Lower lobe of right lung (tissue), 2 donors: ENCODE results near the gene ADGRB3. TPM values are rescaled to one million over a fixed set of nuclear protein-coding genes. Genes with fewer than 3 reads are reported as not detected.
A peak's percentile ranks its signal among the peaks of the same experiment; 100 is the strongest.
"Not testable (repeated sequence)": the region's sequence is repeated elsewhere in the genome, so short reads cannot be mapped to it uniquely, and the experiment has no call there.

Source experiments
- ATAC-seq, 2 donors: fragments of 200-7000 bp; cut with Tn5 transposase; one replicate each; pipeline ENCODE4 v1.9.1; 2020 to 2022; ENCODE audit warnings: mild to moderate bottlenecking in 2 of 2, moderate library complexity in 2 of 2
- DNase-seq: peaks from one replicate; pipeline ENCODE4 v3.0.0-alpha.2; 2020
- H3K27ac ChIP-seq: fragments of 200-600 bp; one replicate; pipeline ENCODE4 v1.8.0; 2022
- H3K27me3 ChIP-seq: fragments of 200-600 bp; one replicate; pipeline ENCODE4 v1.8.0; 2022; ENCODE audit warnings: low read depth
- H3K36me3 ChIP-seq: fragments of 200-600 bp; one replicate; pipeline ENCODE4 v1.8.0; 2022; ENCODE audit warnings: mild to moderate bottlenecking
- H3K4me1 ChIP-seq: fragments of 200-600 bp; one replicate; pipeline ENCODE4 v1.8.0; 2022
- H3K4me3 ChIP-seq: fragments of 200-600 bp; one replicate; pipeline ENCODE4 v1.8.0; 2022; ENCODE audit warnings: mild to moderate bottlenecking
- H3K9me3 ChIP-seq: fragments of 200-600 bp; one replicate; pipeline ENCODE4 v1.8.0; 2022
- CTCF ChIP-seq: fragments of 200-600 bp; IDR thresholded peaks from one replicate; pipeline ENCODE4 v1.8.0; 2022; ENCODE audit warnings: antibody characterized with exemption, mild to moderate bottlenecking
- intact Hi-C: fragments of 100-400 bp; cut with DNase I; formaldehyde crosslinking; loops from one replicate; pipeline ENCODE4 v1.11.0; 2022
- total RNA-seq: library from RNA; stranded (reverse); fragmentation: NEBNext Ultra II Directional; extraction: Animal tissue kit (Norgen Biotek cat#: 25700); gene quantifications from one replicate; pipeline ENCODE4 v1.2.1, GENCODE V29; 2021
- donor health status: DM: no; HTN: yes; CAD: no; lungs with severe emphysema.

The ADGRB3 gene
- total RNA-seq, 1 donor from 2014 or later, result 2.3 TPM

GRCh38 chr6:68737061-68737460, 102.0 kb downstream of the ADGRB3 start:
- intact Hi-C loops, result no loop called here
- H3K27ac ChIP-seq, result no peak overlapping the region
- TF ChIP-seq CTCF, result no peak
- no peaks in the 10 kb centered on the region for H3K27me3 ChIP-seq
- ATAC-seq (no peak), DNase-seq (no peak)
- no peaks in the 10 kb centered on the region for H3K4me1 ChIP-seq
- H3K4me3 ChIP-seq, result no peak overlapping the region
- no peaks in the 10 kb centered on the region for H3K9me3 ChIP-seq
- H3K36me3 ChIP-seq, result no peaks in the 10 kb centered on the region

GRCh38 chr6:68738039-68738438, 103.0 kb downstream of the ADGRB3 start:
- intact Hi-C loops, result no loop called here
- Histone ChIP-seq H3K9me3 (no peaks in the 10 kb centered on the region), H3K4me1 (no peaks in the 10 kb centered on the region), H3K4me3 (no peak overlapping the region), H3K27me3 (no peaks in the 10 kb centered on the region), H3K27ac (no peak overlapping the region), H3K36me3 (no peaks in the 10 kb centered on the region)
- ATAC-seq (no peak), DNase-seq (no peak)
- TF ChIP-seq CTCF, result no peak

GRCh38 chr6:68740828-68741500, 105.9 kb downstream of the ADGRB3 start:
- no peak for DNase-seq
- no peaks in the 10 kb centered on the region for H3K36me3 ChIP-seq
- H3K9me3 ChIP-seq, result no peaks in the 10 kb centered on the region
- H3K27ac ChIP-seq, result no peak overlapping the region
- H3K27me3 ChIP-seq, result no peaks in the 10 kb centered on the region
- no peak overlapping the region for H3K4me3 ChIP-seq
- intact Hi-C loops, result no loop called here
- ATAC-seq, result peak; percentile 44 to 61
- TF ChIP-seq CTCF, result no peak
- no peaks in the 10 kb centered on the region for H3K4me1 ChIP-seq

- no peak for DNase-seq
Observed at GRCh38 chr6:68741501-68742386, 106.7 kb downstream of the ADGRB3 start.

GRCh38 chr6:68743099-68743498, 108.0 kb downstream of the ADGRB3 start:
- no peak for TF ChIP-seq CTCF
- no peaks in the 10 kb centered on the region for H3K9me3 ChIP-seq

More at GRCh38 chr6:68741501-68742386, 106.7 kb downstream of the ADGRB3 start:
- no peaks in the 10 kb centered on the region for H3K36me3 ChIP-seq
- no peaks in the 10 kb centered on the region for H3K27me3 ChIP-seq
- no peak overlapping the region for H3K4me3 ChIP-seq
- H3K9me3 ChIP-seq, result no peaks in the 10 kb centered on the region
- intact Hi-C loops, result no loop called here
- H3K4me1 ChIP-seq, result no peaks in the 10 kb centered on the region
- no peak for TF ChIP-seq CTCF
- ATAC-seq, result no peak
- no peak overlapping the region for H3K27ac ChIP-seq

GRCh38 chr6:68744376-68744775, 109.3 kb downstream of the ADGRB3 start:
- H3K27me3 ChIP-seq, DNase-seq, H3K4me1 ChIP-seq, H3K9me3 ChIP-seq, H3K36me3 ChIP-seq, intact Hi-C loops, H3K4me3 ChIP-seq, H3K27ac ChIP-seq, ATAC-seq: not testable (repeated sequence)

More at GRCh38 chr6:68743099-68743498, 108.0 kb downstream of the ADGRB3 start:
- Histone ChIP-seq H3K36me3 (no peaks in the 10 kb centered on the region), H3K4me1 (no peaks in the 10 kb centered on the region), H3K4me3 (no peak overlapping the region), H3K27ac (no peak overlapping the region), H3K27me3 (no peaks in the 10 kb centered on the region)
- intact Hi-C loops, result no loop called here
- ATAC-seq, result no peak
- no peak for DNase-seq
